Measurements from ENCODE around the gene EIF4EBP3. TPM values are rescaled to one million over a fixed set of nuclear protein-coding genes. Genes with fewer than 3 reads are reported as not detected.

Gene EIF4EBP3
- total and polyA plus RNA-seq, 2 donors (not counting 1 experiment from before 2014, with no cell fraction given) = 15.0 to 18.2 TPM

DNA sequence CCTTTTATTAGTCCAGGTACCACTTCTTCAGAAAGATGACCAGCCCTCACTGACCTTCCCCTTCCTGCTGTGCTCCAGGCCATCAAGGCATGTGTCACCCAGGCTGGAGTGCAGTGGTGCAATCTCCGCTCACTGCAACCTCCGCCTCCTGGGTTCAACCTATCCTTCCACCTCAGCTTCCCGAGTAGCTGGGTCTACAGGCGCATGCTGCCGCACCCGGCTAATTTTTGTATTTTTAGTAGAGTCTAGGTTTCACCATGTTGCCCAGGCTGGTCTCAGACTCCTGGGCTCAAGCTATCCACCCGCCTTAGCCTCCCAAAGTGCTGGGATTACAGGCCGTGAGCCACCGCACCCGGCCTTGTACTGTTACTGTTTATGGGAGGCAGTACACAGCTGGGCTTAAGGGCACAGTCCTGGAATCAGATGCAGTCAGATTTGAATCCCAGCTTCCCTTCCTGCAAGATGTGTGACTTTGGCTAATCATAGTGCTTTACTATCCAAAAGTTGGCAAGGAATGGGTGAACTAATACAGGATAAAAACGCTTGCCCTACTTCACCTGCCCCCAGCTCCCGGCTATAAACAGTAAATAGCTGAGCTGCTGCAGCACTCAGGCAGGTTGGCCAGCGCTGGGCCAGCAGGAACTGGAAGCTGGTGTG, 483 bp upstream of the EIF4EBP3 start:
- ATAC-seq (ENCODE audit: low read depth) (no peak), DNase-seq (no peak)
- TF ChIP-seq, protein P1, sequence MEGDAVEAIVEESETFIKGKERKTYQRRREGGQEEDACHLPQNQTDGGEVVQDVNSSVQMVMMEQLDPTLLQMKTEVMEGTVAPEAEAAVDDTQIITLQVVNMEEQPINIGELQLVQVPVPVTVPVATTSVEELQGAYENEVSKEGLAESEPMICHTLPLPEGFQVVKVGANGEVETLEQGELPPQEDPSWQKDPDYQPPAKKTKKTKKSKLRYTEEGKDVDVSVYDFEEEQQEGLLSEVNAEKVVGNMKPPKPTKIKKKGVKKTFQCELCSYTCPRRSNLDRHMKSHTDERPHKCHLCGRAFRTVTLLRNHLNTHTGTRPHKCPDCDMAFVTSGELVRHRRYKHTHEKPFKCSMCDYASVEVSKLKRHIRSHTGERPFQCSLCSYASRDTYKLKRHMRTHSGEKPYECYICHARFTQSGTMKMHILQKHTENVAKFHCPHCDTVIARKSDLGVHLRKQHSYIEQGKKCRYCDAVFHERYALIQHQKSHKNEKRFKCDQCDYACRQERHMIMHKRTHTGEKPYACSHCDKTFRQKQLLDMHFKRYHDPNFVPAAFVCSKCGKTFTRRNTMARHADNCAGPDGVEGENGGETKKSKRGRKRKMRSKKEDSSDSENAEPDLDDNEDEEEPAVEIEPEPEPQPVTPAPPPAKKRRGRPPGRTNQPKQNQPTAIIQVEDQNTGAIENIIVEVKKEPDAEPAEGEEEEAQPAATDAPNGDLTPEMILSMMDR (IDR thresholded peaks at IDR 0.05) = no peak
- no peak for TF ChIP-seq EZH2 (IDR thresholded peaks at IDR 0.05; ENCODE audit: borderline replicate concordance, insufficient read depth, low read depth, low read length, poor library complexity, severe bottlenecking)
- CTCF ChIA-PET = interaction anchor here (0.8 to 2.3 kb wide), 9 partner anchors 8 to 176 kb away, joined by 3 to 18 read pairs (median 4); partner anchors contain the start of genes APBB3, HARS1, HARS2 and IK
- peak overlapping the region; percentile 82 for H2AFZ ChIP-seq (ENCODE audit: insufficient read depth, low read depth, low read length, poor library complexity, severe bottlenecking)
- no peaks in the 10 kb centered on the region for H3K9me3 ChIP-seq (ENCODE audit: control extremely low read depth in 1 of 3, control insufficient read depth in 2 of 3, insufficient read depth in 1 of 3, low read length in 2 of 3)
- H3K9ac ChIP-seq (ENCODE audit: low read length) = peak overlapping the region; percentile 85
- H3K27ac ChIP-seq (ENCODE audit: low read length in 2 of 2) = peak overlapping the region; percentile 81 to 85
- peaks cover 0 to 35% of the 10 kb centered on the region in 2 experiments for H3K36me3 ChIP-seq (replicated peaks in 1 of 2; ENCODE audit: control extremely low read depth in 1 of 2, control insufficient read depth in 1 of 2, extremely low read depth in 1 of 2, insufficient read depth in 2 of 2, low read length in 1 of 2)
- intact Hi-C loops (cut with micrococcal nuclease) = loop anchor here (1.0 to 5.0 kb wide), 6 partner anchors 10 to 155 kb away; partner anchors contain the start of genes ANKHD1, APBB3, IK and NDUFA2
- H3K4me2 ChIP-seq (replicated peaks; ENCODE audit: low read depth, low read length, poor library complexity, severe bottlenecking) = peak overlapping the region; percentile 93
- 67% methylated on average over 6 of the region's 13 CpGs for WGBS (ENCODE audit: insufficient coverage)
- peak overlapping the region; percentile 94 for H3K27ac Mint-ChIP-seq
- no peaks in the 10 kb centered on the region for H3K27me3 Mint-ChIP-seq
- no peaks in the 10 kb centered on the region for H3K27me3 ChIP-seq (replicated peaks in 1 of 4; ENCODE audit: control extremely low read depth in 1 of 4, control insufficient read depth in 3 of 4, insufficient read depth in 4 of 4, low read length in 3 of 4)
- H3K4me1 ChIP-seq (ENCODE audit: control insufficient read depth in 2 of 2, insufficient read depth in 2 of 2, low read length in 2 of 2) = peaks cover 10 to 30% of the 10 kb centered on the region in 2 donors
- H3K4me3 ChIP-seq (ENCODE audit: control extremely low read depth in 1 of 5, extremely low read depth in 1 of 5, insufficient read depth in 1 of 5, low read depth in 2 of 5, low read length in 4 of 5) = peak overlapping the region in 4 of 5 experiments; percentile 67 to 93 (median 79)
- peak overlapping the region; percentile 94 for H3K4me3 Mint-ChIP-seq
- no peaks in the 10 kb centered on the region for H3K9me3 Mint-ChIP-seq (ENCODE audit: insufficient read depth)
- H3K4me1 Mint-ChIP-seq = peaks cover 30% of the 10 kb centered on the region
- H3K79me2 ChIP-seq (ENCODE audit: control insufficient read depth, insufficient read depth, low read length) = peaks cover 4% of the 10 kb centered on the region
- POLR2A ChIA-PET = interaction anchor here (0.7 to 2.9 kb wide), 9 partner anchors 11 to 1091 kb away, joined by 3 to 35 read pairs (median 4); partner anchors contain the start of genes ANKHD1, APBB3, CD14 and HARS1
- H4K20me1 ChIP-seq (ENCODE audit: control insufficient read depth, insufficient read depth, low read length, poor library complexity, severe bottlenecking) = no peaks in the 10 kb centered on the region

DNA sequence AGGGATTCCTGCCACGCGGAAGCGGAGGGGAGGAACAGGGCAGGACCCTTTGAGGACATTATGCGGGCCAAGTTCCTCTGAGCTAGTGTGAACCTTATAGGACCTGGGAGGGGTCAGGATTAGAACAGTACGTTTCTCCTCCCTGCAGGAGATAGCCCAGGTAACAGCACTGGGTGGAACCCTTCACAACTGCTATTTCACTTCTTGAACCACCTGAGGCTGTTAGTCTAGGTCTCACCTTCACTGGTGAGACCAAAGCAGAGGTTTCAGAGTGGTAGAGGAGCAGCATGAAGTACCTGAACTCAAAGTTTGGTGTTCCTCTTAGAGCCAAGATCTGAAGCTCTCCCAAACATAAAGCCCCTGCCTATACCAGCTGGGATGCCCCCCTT, 832 bp downstream of the EIF4EBP3 start:
- Histone ChIP-seq H3K9ac (ENCODE audit: low read length) (peak overlapping the region; percentile 85), H3K4me3 (ENCODE audit: control extremely low read depth in 1 of 5, extremely low read depth in 1 of 5, insufficient read depth in 1 of 5, low read depth in 2 of 5, low read length in 4 of 5) (peak overlapping the region; percentile 35 to 93 (median 79)), H3K27ac (ENCODE audit: low read length in 2 of 2) (peak overlapping the region; percentile 81 to 85), H4K20me1 (ENCODE audit: control insufficient read depth, insufficient read depth, low read length, poor library complexity, severe bottlenecking) (no peaks in the 10 kb centered on the region), H2AFZ (ENCODE audit: insufficient read depth, low read depth, low read length, poor library complexity, severe bottlenecking) (peak overlapping the region; percentile 82), H3K4me2 (replicated peaks; ENCODE audit: low read depth, low read length, poor library complexity, severe bottlenecking) (peak overlapping the region; percentile 93), H3K9me3 (ENCODE audit: control extremely low read depth in 1 of 3, control insufficient read depth in 2 of 3, insufficient read depth in 1 of 3, low read length in 2 of 3) (no peaks in the 10 kb centered on the region), H3K79me2 (ENCODE audit: control insufficient read depth, insufficient read depth, low read length) (peaks cover 4% of the 10 kb centered on the region), H3K27me3 (replicated peaks in 1 of 4; ENCODE audit: control extremely low read depth in 1 of 4, control insufficient read depth in 3 of 4, insufficient read depth in 4 of 4, low read length in 3 of 4) (no peaks in the 10 kb centered on the region), H3K36me3 (replicated peaks in 1 of 2; ENCODE audit: control extremely low read depth in 1 of 2, control insufficient read depth in 1 of 2, extremely low read depth in 1 of 2, insufficient read depth in 2 of 2, low read length in 1 of 2) (peaks cover 0 to 30% of the 10 kb centered on the region in 2 experiments), H3K4me1 (ENCODE audit: control insufficient read depth in 2 of 2, insufficient read depth in 2 of 2, low read length in 2 of 2) (peaks cover 10 to 31% of the 10 kb centered on the region in 2 donors)
- ChIA-PET CTCF (interaction anchor here (1.1 to 2.3 kb wide), 7 partner anchors 9 to 174 kb away, joined by 3 to 18 read pairs (median 5); partner anchors contain the start of genes APBB3, IK, NDUFA2 and SLC35A4), POLR2A (interaction anchor here (1.2 to 2.9 kb wide), 7 partner anchors 10 to 152 kb away, joined by 3 to 35 read pairs (median 4); partner anchors contain the start of genes ANKHD1, APBB3, SLC35A4 and SRA1)
- intact Hi-C loops (cut with micrococcal nuclease) = loop anchor here (5.0 kb wide), 1 partner anchor 154 kb away; the partner anchor contains the start of gene ZMAT2
- Mint-ChIP-seq H3K27me3 (no peaks in the 10 kb centered on the region), H3K4me1 (peaks cover 35% of the 10 kb centered on the region), H3K4me3 (peak overlapping the region; percentile 94), H3K9me3 (ENCODE audit: insufficient read depth) (no peaks in the 10 kb centered on the region), H3K27ac (peak overlapping the region; percentile 94)
- ATAC-seq (ENCODE audit: low read depth) = no peak
- 23% methylated on average over 5 of the region's 5 CpGs for WGBS (ENCODE audit: insufficient coverage)
- DNase-seq = no peak
- TF ChIP-seq EZH2 (IDR thresholded peaks at IDR 0.05; ENCODE audit: borderline replicate concordance, insufficient read depth, low read depth, low read length, poor library complexity, severe bottlenecking) = no peak
- TF ChIP-seq, protein P1 (IDR thresholded peaks at IDR 0.05) = no peak

Measured in B cell (primary cell).